HepG2 (cell line): ENCODE results near the gene ATRIP. TPM values are rescaled to one million over a fixed set of nuclear protein-coding genes. Genes with fewer than 3 reads are reported as not detected.

Experiments
- CBFB ChIP-seq: sonication (generic); formaldehyde crosslinking; IDR thresholded peaks from 2 replicates; pipeline ENCODE4 v1.4.0; 2020; ENCODE audit warnings: missing genetic modification reagents
- CTCF ChIP-seq: sonication (generic); formaldehyde crosslinking; IDR thresholded peaks from 2 replicates; pipeline ENCODE4 v1.5.0; 2020; ENCODE audit warnings: mild to moderate bottlenecking, missing genetic modification reagents, moderate library complexity
- DPF2 ChIP-seq: sonication (generic); formaldehyde crosslinking; IDR thresholded peaks from 2 replicates; pipeline ENCODE4 v1.4.0; 2020; ENCODE audit warnings: mild to moderate bottlenecking, low read depth, missing genetic modification reagents, borderline replicate concordance
- DR1 ChIP-seq: sonication (generic); formaldehyde crosslinking; IDR thresholded peaks from 2 replicates; pipeline ENCODE4 v1.8.0; 2021; ENCODE audit warnings: mild to moderate bottlenecking, missing genetic modification reagents, inconsistent platforms
- FLYWCH1 ChIP-seq: sonication (generic); formaldehyde crosslinking; IDR thresholded peaks from 2 replicates; pipeline ENCODE4 v1.8.1; 2023; ENCODE audit warnings: mild to moderate bottlenecking, missing genetic modification reagents
- HBP1 ChIP-seq: IDR thresholded peaks from 2 replicates; pipeline ENCODE4 v1.6.1; 2016; ENCODE audit warnings: low read depth, control low read depth
- HDAC1 ChIP-seq: sonication (generic); formaldehyde crosslinking; IDR thresholded peaks from 2 replicates; pipeline ENCODE4 v1.5.1; 2020; ENCODE audit warnings: mild to moderate bottlenecking, missing genetic modification reagents
- HES4 ChIP-seq: sonication (generic); formaldehyde crosslinking; IDR thresholded peaks from 2 replicates; pipeline ENCODE4 v1.9.0; 2021; ENCODE audit warnings: mild to moderate bottlenecking, missing genetic modification reagents, borderline replicate concordance
- HOXA9 ChIP-seq: sonication (generic); formaldehyde crosslinking; IDR thresholded peaks from 2 replicates; pipeline ENCODE4 v1.8.1; 2022; ENCODE audit warnings: missing genetic modification reagents, mild to moderate bottlenecking, moderate library complexity, borderline replicate concordance
- NCOA2 ChIP-seq: sonication (generic); formaldehyde crosslinking; IDR thresholded peaks from 2 replicates; pipeline ENCODE4 v1.8.0; 2022; ENCODE audit warnings: inconsistent platforms
- NCOA5 ChIP-seq: sonication (generic); formaldehyde crosslinking; IDR thresholded peaks from 2 replicates; pipeline ENCODE4 v1.4.0; 2020; ENCODE audit warnings: missing genetic modification reagents
- NFE2L1 ChIP-seq: sonication (generic); formaldehyde crosslinking; IDR thresholded peaks from 2 replicates; pipeline ENCODE4 v1.4.0; 2020; ENCODE audit warnings: missing genetic modification reagents, mild to moderate bottlenecking, borderline replicate concordance
- SNAI1 ChIP-seq: sonication (generic); formaldehyde crosslinking; IDR thresholded peaks from 2 replicates; pipeline ENCODE4 v1.5.0; 2020; ENCODE audit warnings: mild to moderate bottlenecking, missing genetic modification reagents, borderline replicate concordance
- U2AF2 ChIP-seq: fragments of 200-400 bp; formaldehyde crosslinking; IDR thresholded peaks from 2 replicates; pipeline ENCODE4 v1.6.1; 2017; ENCODE audit warnings: low read depth, mild to moderate bottlenecking, low read length
- ZHX2 ChIP-seq, 2 experiments: sonication (generic) in 1 of 2; formaldehyde crosslinking in 1 of 2; IDR thresholded peaks; 2 replicates each; pipeline versions ENCODE4 v1.6.1 to v1.9.0; 2014 to 2022; ENCODE audit warnings: antibody characterized with exemption in 1 of 2, borderline replicate concordance in 1 of 2, inconsistent platforms in 1 of 2, low read depth in 1 of 2, missing genetic modification reagents in 1 of 2
- ZNF672 ChIP-seq: sonication (generic); formaldehyde crosslinking; IDR thresholded peaks from 2 replicates; pipeline ENCODE4 v1.8.1; 2022; ENCODE audit warnings: missing genetic modification reagents
- ZNF749 ChIP-seq: sonication (generic); formaldehyde crosslinking; IDR thresholded peaks from 2 replicates; pipeline ENCODE4 v1.8.0; 2022; ENCODE audit warnings: mild to moderate bottlenecking, missing genetic modification reagents, moderate library complexity, borderline replicate concordance
- polyA plus RNA-seq, 8 experiments: library from polyadenylated mRNA; depleted of rRNA in 3 of 8; stranded (reverse) in 7 of 8; unstranded in 1 of 8; fragments of >200 nt; fragmentation: Illumina TruSeq in 4 of 8; extraction: Trizol in 4 of 8; gene quantifications; 2 replicates each; pipeline versions ENCODE4 v1.2.1 to v1.2.3, GENCODE V29; 2011 to 2016; ENCODE audit warnings: low read depth in 4 of 8, missing spikeins in 1 of 8, mixed read lengths in 1 of 8; ENCODE audit not compliant: insufficient read depth in 1 of 8
- total RNA-seq, 5 experiments: library from RNA; depleted of rRNA; stranded (reverse); fragments of >200 nt; fragmentation: Illumina TruSeq; extraction: Trizol; gene quantifications; 2 replicates each; pipeline ENCODE4 v1.2.3, GENCODE V29; 2016; ENCODE audit warnings: low read depth in 1 of 5
- TF ChIP-seq, protein P1 (sequence below): sonication (generic); formaldehyde crosslinking; IDR thresholded peaks from 2 replicates; pipeline ENCODE4 v1.4.0; 2020; ENCODE audit warnings: mild to moderate bottlenecking, missing genetic modification reagents

Gene ATRIP
- total and polyA plus RNA-seq, 2 of the 13 experiments (the other 11 are each of a cell fraction or from before 2014, with no cell fraction given), result 5.1 to 12.5 TPM

- TF ChIP-seq HBP1 (CRISPR knock-in tag), result no peak
- no peak for TF ChIP-seq ZHX2 (IDR thresholded peaks at IDR 0.05; ENCODE audit: low read depth)
- no peak for TF ChIP-seq ZHX2 (CRISPR knock-in tag; IDR thresholded peaks at IDR 0.05; ENCODE audit: borderline replicate concordance)
- TF ChIP-seq DPF2 (CRISPR knock-in tag), result no peak
- no peak for TF ChIP-seq HOXA9 (CRISPR knock-in tag)
- 0 out of 2 replicates have a peak, but pooled peaks have one; percentile 12 for TF ChIP-seq NCOA2 (CRISPR knock-in tag)
- peak; percentile 46; the same call in 1 of the 2 replicates for TF ChIP-seq DR1 (CRISPR knock-in tag)
- TF ChIP-seq, protein P1, sequence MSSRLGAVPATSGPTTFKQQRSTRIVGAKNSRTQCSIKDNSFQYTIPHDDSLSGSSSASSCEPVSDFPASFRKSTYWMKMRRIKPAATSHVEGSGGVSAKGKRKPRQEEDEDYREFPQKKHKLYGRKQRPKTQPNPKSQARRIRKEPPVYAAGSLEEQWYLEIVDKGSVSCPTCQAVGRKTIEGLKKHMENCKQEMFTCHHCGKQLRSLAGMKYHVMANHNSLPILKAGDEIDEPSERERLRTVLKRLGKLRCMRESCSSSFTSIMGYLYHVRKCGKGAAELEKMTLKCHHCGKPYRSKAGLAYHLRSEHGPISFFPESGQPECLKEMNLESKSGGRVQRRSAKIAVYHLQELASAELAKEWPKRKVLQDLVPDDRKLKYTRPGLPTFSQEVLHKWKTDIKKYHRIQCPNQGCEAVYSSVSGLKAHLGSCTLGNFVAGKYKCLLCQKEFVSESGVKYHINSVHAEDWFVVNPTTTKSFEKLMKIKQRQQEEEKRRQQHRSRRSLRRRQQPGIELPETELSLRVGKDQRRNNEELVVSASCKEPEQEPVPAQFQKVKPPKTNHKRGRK (CRISPR knock-in tag), result no peak
- no peak for TF ChIP-seq U2AF2
- no peak for TF ChIP-seq NFE2L1
- TF ChIP-seq ZNF749 (CRISPR knock-in tag), result no peak
- peak; percentile 97 for TF ChIP-seq CTCF (CRISPR knock-in tag)
- TF ChIP-seq FLYWCH1, result no peak
- TF ChIP-seq HES4 (CRISPR knock-in tag), result no peak
- peak; percentile 39; the same call in 1 of the 2 replicates for TF ChIP-seq HDAC1 (CRISPR knock-in tag)
- TF ChIP-seq NCOA5, result no peak
- no peak for TF ChIP-seq CBFB (CRISPR knock-in tag)
- no peak for TF ChIP-seq ZNF672 (CRISPR knock-in tag)
- no peak for TF ChIP-seq SNAI1
These were observed 19.2 kb downstream of the ATRIP start (continued) for GRCh38 chr3:48465531-48466378.
